GM18868 (cell line): Measurements from ENCODE around the gene GTF3C1.
A peak's percentile ranks its signal among the peaks of the same experiment; 100 is the strongest.

Experiments
- ATAC-seq: cut with Tn5 transposase; IDR thresholded peaks from one replicate; pipeline ENCODE4 v1.9.1; 2021; ENCODE audit warnings: mild to moderate bottlenecking, moderate library complexity; ENCODE audit not compliant: unreplicated experiment

The GTF3C1 gene

GRCh38 chr16:27564224-27564623 lies 14.5 kb upstream of the GTF3C1 start:
- no peak for ATAC-seq

GRCh38 chr16:27561216-27561615 lies 11.5 kb upstream of the GTF3C1 start:
- no peak for ATAC-seq

GRCh38 chr16:27558932-27559331 lies 9.2 kb upstream of the GTF3C1 start:
- ATAC-seq = no peak

- ATAC-seq = no peak
Measured at GRCh38 chr16:27558434-27558833, 8.7 kb upstream of the GTF3C1 start.

GRCh38 chr16:27556471-27556870 lies 6.8 kb upstream of the GTF3C1 start:
- no peak for ATAC-seq

GRCh38 chr16:27551036-27551435 lies 1.3 kb upstream of the GTF3C1 start:
- no peak for ATAC-seq

- no peak for ATAC-seq
Measured at GRCh38 chr16:27550582-27550920, 838 bp upstream of the GTF3C1 start.

- ATAC-seq = peak; percentile 24
Measured at GRCh38 chr16:27549464-27549745, 308 bp downstream of the GTF3C1 start.

- no peak for ATAC-seq
Measured at GRCh38 chr16:27547851-27548250, 1.9 kb downstream of the GTF3C1 start.

- no peak for ATAC-seq
Measured at GRCh38 chr16:27547134-27547533, 2.6 kb downstream of the GTF3C1 start.

GRCh38 chr16:27544671-27545070 lies 5.0 kb downstream of the GTF3C1 start:
- no peak for ATAC-seq

- ATAC-seq = no peak
Measured at GRCh38 chr16:27543801-27544200, 5.9 kb downstream of the GTF3C1 start.

- ATAC-seq = no peak
Measured at GRCh38 chr16:27539636-27540035, 10.1 kb downstream of the GTF3C1 start.

- ATAC-seq = no peak
Measured at GRCh38 chr16:27539120-27539519, 10.6 kb downstream of the GTF3C1 start.

- no peak for ATAC-seq
Measured at GRCh38 chr16:27538528-27538927, 11.2 kb downstream of the GTF3C1 start.

GRCh38 chr16:27534256-27534655 lies 15.5 kb downstream of the GTF3C1 start:
- no peak for ATAC-seq

- no peak for ATAC-seq
Measured at GRCh38 chr16:27531826-27532800, 17.6 kb downstream of the GTF3C1 start.

GRCh38 chr16:27531186-27531585 lies 18.5 kb downstream of the GTF3C1 start:
- ATAC-seq = no peak

GRCh38 chr16:27529962-27530361 lies 19.8 kb downstream of the GTF3C1 start:
- ATAC-seq = no peak

GRCh38 chr16:27528294-27528693 lies 21.4 kb downstream of the GTF3C1 start:
- no peak for ATAC-seq

- no peak for ATAC-seq
Measured at GRCh38 chr16:27526180-27526579, 23.5 kb downstream of the GTF3C1 start.

GRCh38 chr16:27522173-27522707 lies 27.5 kb downstream of the GTF3C1 start:
- ATAC-seq = no peak
